Sigmoid colon (tissue), 4 donors: ENCODE results near the gene BCORL1.

Source experiments
- CTCF ChIP-seq, 4 experiments: fragments of 450-650 bp in 3 of 4; fragments of 200-600 bp in 1 of 4; IDR thresholded peaks; one replicate each; pipeline ENCODE4 v1.5.1; 2016 to 2019; ENCODE audit warnings: antibody characterized with exemption in 4 of 4, mild to moderate bottlenecking in 3 of 4, moderate library complexity in 2 of 4
- POLR2A ChIP-seq, 2 donors: fragments of 450-650 bp; IDR thresholded peaks; one replicate each; pipeline ENCODE4 v1.6.1; 2016; ENCODE audit warnings: antibody characterized with exemption in 2 of 2, mild to moderate bottlenecking in 2 of 2, moderate library complexity in 2 of 2
- POLR2AphosphoS5 ChIP-seq, 4 donors: sonication (generic); formaldehyde crosslinking; IDR thresholded peaks; one replicate each; pipeline ENCODE4 v1.6.1; 2017; ENCODE audit warnings: antibody characterized with exemption in 4 of 4

GRCh38 chrX:129953334-129953648, 29.1 kb upstream of the BCORL1 start:
- TF ChIP-seq CTCF (IDR thresholded peaks at IDR 0.05) (no peak), POLR2A (IDR thresholded peaks at IDR 0.05) (no peak), POLR2AphosphoS5 (IDR thresholded peaks at IDR 0.05) (no peak)
